Activated CD4-positive, alpha-beta memory T cell treated with anti-CD3 and anti-CD28 coated beads for 36 hours (primary cell): ENCODE results near the gene PIK3C2G. TPM values are rescaled to one million over a fixed set of nuclear protein-coding genes. Genes with fewer than 3 reads are reported as not detected.
"Not testable (repeated sequence)": the region's sequence is repeated elsewhere in the genome, so short reads cannot be mapped to it uniquely, and the experiment has no call there.

ENCODE experiments used
- CTCF ChIA-PET: fragments of 350-600 bp; sonication (Branson Sonifier 250); formaldehyde crosslinking; loops from one replicate; lab custom pipeline; 2021; ENCODE audit warnings: antibody characterized with exemption, inconsistent platforms; lab: Charles Lee
- POLR2A ChIA-PET: fragments of 350-600 bp; sonication (Branson Sonifier 250); formaldehyde crosslinking; loops from one replicate; lab custom pipeline; 2021; ENCODE audit warnings: antibody characterized with exemption; lab: Charles Lee
- DNase-seq: peaks from one replicate; pipeline ENCODE4 v3.0.0-alpha.2; 2020
- H3K27ac Mint-ChIP-seq: one replicate; pipeline ENCODE4 v1.8.0; 2021; ENCODE audit warnings: mixed read lengths
- H3K27me3 Mint-ChIP-seq: one replicate; pipeline ENCODE4 v1.8.0; 2021; ENCODE audit warnings: mixed read lengths
- H3K36me3 Mint-ChIP-seq: one replicate; pipeline ENCODE4 v1.8.0; 2021; ENCODE audit warnings: mixed read lengths
- H3K4me1 Mint-ChIP-seq: one replicate; pipeline ENCODE4 v1.8.0; 2021; ENCODE audit warnings: low read depth, mixed read lengths
- H3K4me3 Mint-ChIP-seq: one replicate; pipeline ENCODE4 v1.8.0; 2021; ENCODE audit warnings: mild to moderate bottlenecking, mixed read lengths
- H3K9me3 Mint-ChIP-seq: one replicate; pipeline ENCODE4 v1.8.0; 2021; ENCODE audit warnings: mixed read lengths
- intact Hi-C: fragments of 100-400 bp; cut with micrococcal nuclease; formaldehyde crosslinking; loops from one replicate; pipeline ENCODE4 v1.15.1; 2023
- total RNA-seq, 2 experiments: library from RNA; stranded (reverse); gene quantifications; one replicate each; pipeline ENCODE4 v1.2.3, GENCODE V29; 2021

Gene PIK3C2G
- total RNA-seq, 2 experiments from 2014 or later = not detected

DNA sequence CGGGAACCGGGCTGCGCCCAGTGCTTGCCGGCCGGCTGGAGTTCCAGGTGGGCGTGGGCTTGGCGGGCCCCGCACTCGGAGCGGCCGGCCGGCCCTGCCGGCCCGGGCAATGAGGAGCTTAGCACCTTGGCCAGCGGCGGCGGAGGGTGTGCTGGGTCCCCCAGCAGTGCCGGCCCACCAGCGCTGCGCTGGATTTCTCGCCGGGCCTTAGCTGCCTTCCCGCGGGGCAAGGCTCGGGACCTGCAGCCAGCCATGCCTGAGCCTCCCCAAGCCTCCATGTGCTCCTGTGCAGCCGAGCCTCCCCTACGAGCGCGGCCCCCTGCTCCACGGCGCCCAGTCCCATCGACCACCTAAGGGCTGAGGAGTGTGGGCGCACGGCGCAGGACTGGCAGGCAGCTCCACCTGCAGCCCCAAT lies 238.8 kb downstream of the PIK3C2G start:
- H3K4me1 Mint-ChIP-seq, H3K36me3 Mint-ChIP-seq, H3K27me3 Mint-ChIP-seq, H3K4me3 Mint-ChIP-seq, POLR2A ChIA-PET, H3K9me3 Mint-ChIP-seq, H3K27ac Mint-ChIP-seq, CTCF ChIA-PET, intact Hi-C loops, DNase-seq: not testable (repeated sequence)

DNA sequence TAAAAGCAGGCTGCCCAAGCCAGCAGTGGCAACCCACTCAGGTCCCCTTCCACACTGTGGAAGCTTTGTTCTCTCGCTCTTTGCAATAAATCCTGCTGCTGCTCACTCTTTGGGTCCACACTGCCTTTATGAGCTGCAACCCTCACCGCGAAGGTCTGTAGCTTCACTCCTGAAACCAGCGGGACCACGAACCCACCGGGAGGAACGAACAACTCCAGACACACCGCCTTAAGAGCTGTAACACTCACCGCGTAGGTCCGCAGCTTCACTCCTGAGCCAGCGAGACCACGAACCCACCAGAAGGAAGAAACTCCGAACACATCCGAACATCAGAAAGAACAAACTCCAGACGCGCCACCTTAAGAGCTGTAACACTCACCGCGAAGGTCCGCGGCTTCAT lies 239.4 kb downstream of the PIK3C2G start:
- H3K27ac Mint-ChIP-seq, CTCF ChIA-PET: not testable (repeated sequence)

DNA sequence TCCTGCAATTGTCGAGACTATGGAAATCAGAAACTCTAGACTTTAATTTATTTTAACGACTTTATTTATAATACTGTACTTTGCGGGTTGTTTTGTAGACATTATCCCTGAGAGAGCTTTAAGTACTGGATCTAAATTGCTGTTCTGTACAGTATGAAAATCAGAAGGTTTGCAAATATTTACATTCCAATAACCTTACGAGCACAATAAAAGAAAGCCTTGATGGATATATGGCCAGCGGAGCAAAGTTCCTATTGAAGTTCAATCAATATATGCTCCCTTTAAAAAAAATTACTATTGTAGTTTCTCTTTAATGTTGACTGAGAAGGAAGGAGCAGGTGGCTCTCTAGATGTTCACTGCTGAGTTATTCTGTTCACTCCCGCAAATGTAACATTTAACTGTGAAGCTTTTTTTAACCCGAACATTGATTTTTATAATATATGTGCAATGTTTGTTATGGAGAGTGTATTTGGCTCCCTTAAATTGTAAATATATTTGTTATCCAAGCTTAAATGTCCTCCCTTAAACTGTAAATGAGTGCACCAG lies 241.2 kb downstream of the PIK3C2G start:
- Mint-ChIP-seq H3K36me3 (no peaks in the 10 kb centered on the region), H3K4me3 (no peak overlapping the region), H3K27ac (no peak overlapping the region), H3K4me1 (no peaks in the 10 kb centered on the region), H3K9me3 (peaks cover 5% of the 10 kb centered on the region), H3K27me3 (no peaks in the 10 kb centered on the region)
- intact Hi-C loops = no loop called here
- CTCF ChIA-PET = no interaction called here
- no peak for DNase-seq
- POLR2A ChIA-PET = no interaction called here

More for the DNA sequence above, 239.4 kb downstream of the PIK3C2G start:
- H3K9me3 Mint-ChIP-seq, DNase-seq, POLR2A ChIA-PET, H3K27me3 Mint-ChIP-seq, intact Hi-C loops, H3K4me1 Mint-ChIP-seq, H3K36me3 Mint-ChIP-seq, H3K4me3 Mint-ChIP-seq: not testable (repeated sequence)

DNA sequence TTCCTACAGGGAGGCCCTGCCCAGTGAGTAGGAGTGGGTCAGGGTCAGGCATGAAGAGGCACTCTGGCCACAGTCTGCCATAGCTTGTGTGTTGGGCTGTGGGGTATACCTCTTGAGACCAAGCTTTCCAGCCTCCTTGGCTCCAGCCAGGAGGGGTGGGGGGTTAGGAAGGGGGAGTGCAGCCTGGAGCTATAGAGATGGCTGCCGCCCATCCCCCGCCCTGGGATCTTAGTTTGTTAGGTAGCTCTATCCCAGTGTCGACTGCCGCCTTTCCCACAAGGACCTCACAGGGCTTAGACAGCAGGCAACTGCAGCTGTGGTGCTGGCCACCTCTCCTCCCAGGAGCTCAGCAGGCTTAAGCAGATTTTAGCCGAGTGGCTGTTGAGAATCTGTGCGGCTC lies 260.1 kb downstream of the PIK3C2G start:
- no peak for DNase-seq
- ChIA-PET CTCF (no interaction called here), POLR2A (no interaction called here)
- Mint-ChIP-seq H3K27ac (no peak overlapping the region), H3K4me1 (no peaks in the 10 kb centered on the region), H3K27me3 (no peaks in the 10 kb centered on the region), H3K4me3 (no peak overlapping the region), H3K36me3 (no peaks in the 10 kb centered on the region), H3K9me3 (peaks cover 38% of the 10 kb centered on the region)
- intact Hi-C loops = no loop called here

DNA sequence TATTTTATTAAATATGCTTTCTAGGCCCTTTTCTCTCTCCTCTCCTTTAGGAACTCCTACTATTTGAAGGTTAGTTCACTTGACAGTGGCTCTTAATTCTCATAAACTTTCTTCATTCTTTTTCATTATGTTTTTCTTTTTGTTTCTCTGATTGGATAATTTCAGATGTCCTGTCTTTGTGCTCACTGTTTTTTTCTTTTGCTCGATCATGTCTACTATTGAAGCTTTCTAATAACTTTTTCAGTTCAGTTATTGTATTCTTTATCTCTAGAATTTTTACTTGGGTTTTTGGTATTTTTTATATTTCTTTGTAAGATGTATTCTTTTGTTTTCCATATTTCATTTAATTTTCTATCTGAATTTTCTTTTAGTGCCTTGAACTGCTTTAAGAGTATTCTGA lies 261.5 kb downstream of the PIK3C2G start:
- no peaks in the 10 kb centered on the region for H3K36me3 Mint-ChIP-seq
- ChIA-PET POLR2A (no interaction called here), CTCF (no interaction called here)
- no peaks in the 10 kb centered on the region for H3K4me1 Mint-ChIP-seq
- DNase-seq = no peak
- no peak overlapping the region for H3K27ac Mint-ChIP-seq
- H3K27me3 Mint-ChIP-seq = no peaks in the 10 kb centered on the region
- peaks cover 32% of the 10 kb centered on the region for H3K9me3 Mint-ChIP-seq
- intact Hi-C loops = no loop called here
- H3K4me3 Mint-ChIP-seq = no peak overlapping the region

DNA sequence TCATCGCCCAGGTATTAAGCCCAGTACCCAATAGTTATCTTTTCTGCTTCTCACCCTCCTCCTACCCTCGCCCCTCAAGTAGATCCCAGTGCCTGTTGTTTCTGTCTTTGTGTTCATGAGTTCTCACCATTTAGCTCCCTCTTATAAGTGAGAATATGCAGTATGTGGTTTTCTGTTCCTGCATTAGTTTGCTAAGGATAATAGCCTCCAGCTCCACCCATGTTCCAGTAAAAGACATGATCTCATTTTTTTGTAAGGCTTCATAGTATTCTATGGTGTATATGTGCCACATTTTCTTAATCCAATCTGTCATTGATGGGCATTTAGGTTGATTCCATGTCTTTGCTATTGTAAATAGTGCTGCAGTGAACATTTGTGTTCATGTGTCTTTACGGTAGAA lies 281.2 kb downstream of the PIK3C2G start:
- H3K4me3 Mint-ChIP-seq, DNase-seq, CTCF ChIA-PET, H3K36me3 Mint-ChIP-seq, H3K27me3 Mint-ChIP-seq, H3K4me1 Mint-ChIP-seq, POLR2A ChIA-PET, intact Hi-C loops, H3K27ac Mint-ChIP-seq, H3K9me3 Mint-ChIP-seq: not testable (repeated sequence)

DNA sequence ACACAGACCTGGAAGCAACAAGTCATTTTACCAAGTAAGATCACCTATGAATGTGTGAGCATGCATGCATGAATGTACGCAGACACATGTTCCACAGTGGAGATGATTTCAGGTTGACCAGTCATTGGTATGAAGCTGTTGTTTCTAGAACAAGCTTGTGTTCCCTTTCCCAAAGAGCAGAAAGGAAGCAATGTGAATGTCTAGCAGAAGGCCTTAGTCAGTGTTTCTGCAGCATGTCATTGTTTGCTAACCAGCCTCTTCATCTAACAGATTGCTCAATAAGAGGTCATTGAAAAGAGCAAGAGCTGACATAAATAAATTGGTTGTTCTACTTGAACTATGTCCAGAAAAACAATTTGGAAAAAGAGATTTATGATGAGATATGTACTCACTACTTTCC lies 285.1 kb downstream of the PIK3C2G start:
- intact Hi-C loops = no loop called here
- DNase-seq = no peak
- POLR2A ChIA-PET = no interaction called here
- no peak overlapping the region for H3K4me3 Mint-ChIP-seq
- H3K36me3 Mint-ChIP-seq = no peaks in the 10 kb centered on the region
- H3K27ac Mint-ChIP-seq = no peak overlapping the region
- H3K27me3 Mint-ChIP-seq = no peaks in the 10 kb centered on the region
- H3K4me1 Mint-ChIP-seq = no peaks in the 10 kb centered on the region
- H3K9me3 Mint-ChIP-seq = no peaks in the 10 kb centered on the region
- CTCF ChIA-PET = no interaction called here

DNA sequence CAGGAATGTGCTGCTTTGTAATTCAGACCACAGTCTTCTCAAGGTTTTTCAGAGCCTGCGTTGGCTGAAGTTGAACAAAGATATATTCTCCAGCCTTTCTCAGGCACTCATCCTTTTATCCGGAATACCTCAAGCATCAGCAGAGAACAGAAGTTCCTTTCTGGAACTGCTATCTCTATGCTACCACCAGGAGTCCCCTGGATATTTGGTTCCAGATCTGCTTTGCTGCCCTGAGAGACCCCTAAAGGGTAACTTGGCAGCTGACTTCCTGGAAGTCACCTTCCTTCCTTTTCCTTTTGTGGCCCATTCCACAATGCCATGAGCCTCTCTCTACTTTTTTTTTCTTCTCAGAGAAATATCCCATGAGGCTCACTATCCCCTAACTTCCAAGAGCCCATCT lies 288.3 kb downstream of the PIK3C2G start:
- H3K4me1 Mint-ChIP-seq = no peaks in the 10 kb centered on the region
- no peak for DNase-seq
- H3K27ac Mint-ChIP-seq = no peak overlapping the region
- POLR2A ChIA-PET = no interaction called here
- H3K36me3 Mint-ChIP-seq = no peaks in the 10 kb centered on the region
- no peaks in the 10 kb centered on the region for H3K9me3 Mint-ChIP-seq
- CTCF ChIA-PET = no interaction called here
- intact Hi-C loops = no loop called here
- H3K27me3 Mint-ChIP-seq = no peaks in the 10 kb centered on the region
- no peak overlapping the region for H3K4me3 Mint-ChIP-seq

DNA sequence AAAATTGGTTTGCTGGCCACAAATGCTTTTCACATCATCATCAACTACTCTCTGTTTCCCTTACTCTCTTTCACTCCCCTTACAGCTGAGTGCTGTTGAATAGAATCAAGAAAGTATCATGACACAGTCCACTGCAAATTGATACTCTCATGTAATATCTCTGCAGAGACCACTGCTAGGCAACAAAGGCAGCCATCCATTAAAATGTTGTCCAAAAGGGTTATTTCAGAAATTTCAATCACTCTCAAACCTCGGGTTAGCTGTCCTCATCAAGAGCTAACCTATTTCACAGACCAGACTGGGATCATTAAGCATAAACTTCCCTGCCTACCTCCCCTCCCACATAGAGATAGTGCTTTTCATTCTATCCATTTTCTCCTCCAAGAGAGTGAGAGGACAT lies 289.8 kb downstream of the PIK3C2G start:
- POLR2A ChIA-PET = no interaction called here
- no peaks in the 10 kb centered on the region for H3K27me3 Mint-ChIP-seq
- no peaks in the 10 kb centered on the region for H3K4me1 Mint-ChIP-seq
- CTCF ChIA-PET = no interaction called here
- no peak overlapping the region for H3K4me3 Mint-ChIP-seq
- intact Hi-C loops = no loop called here
- no peaks in the 10 kb centered on the region for H3K9me3 Mint-ChIP-seq
- no peak for DNase-seq
- no peak overlapping the region for H3K27ac Mint-ChIP-seq
- no peaks in the 10 kb centered on the region for H3K36me3 Mint-ChIP-seq

DNA sequence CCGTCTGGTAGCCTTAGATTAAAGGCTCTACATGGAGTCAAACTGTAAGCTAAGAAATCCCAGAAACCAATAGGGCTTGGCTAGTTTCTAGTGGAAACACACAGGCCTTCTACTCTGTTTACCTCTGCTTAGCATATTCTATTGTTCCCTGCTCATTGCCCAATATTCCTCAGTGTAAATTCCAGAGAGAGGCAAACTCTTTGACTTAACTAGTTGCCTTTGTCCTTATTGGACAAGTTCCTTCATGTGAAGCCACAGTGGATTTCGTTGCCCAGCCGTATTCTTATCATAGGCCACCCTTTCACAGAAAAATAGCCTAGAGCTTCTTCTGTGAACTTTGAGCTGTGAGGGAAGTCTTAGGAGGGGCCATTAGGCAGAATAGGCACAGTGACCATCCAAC lies 290.4 kb downstream of the PIK3C2G start:
- POLR2A ChIA-PET = no interaction called here
- Mint-ChIP-seq H3K27ac (no peak overlapping the region), H3K4me3 (no peak overlapping the region), H3K36me3 (no peaks in the 10 kb centered on the region), H3K4me1 (no peaks in the 10 kb centered on the region), H3K27me3 (no peaks in the 10 kb centered on the region), H3K9me3 (no peaks in the 10 kb centered on the region)
- CTCF ChIA-PET = no interaction called here
- DNase-seq = no peak
- intact Hi-C loops = no loop called here

DNA sequence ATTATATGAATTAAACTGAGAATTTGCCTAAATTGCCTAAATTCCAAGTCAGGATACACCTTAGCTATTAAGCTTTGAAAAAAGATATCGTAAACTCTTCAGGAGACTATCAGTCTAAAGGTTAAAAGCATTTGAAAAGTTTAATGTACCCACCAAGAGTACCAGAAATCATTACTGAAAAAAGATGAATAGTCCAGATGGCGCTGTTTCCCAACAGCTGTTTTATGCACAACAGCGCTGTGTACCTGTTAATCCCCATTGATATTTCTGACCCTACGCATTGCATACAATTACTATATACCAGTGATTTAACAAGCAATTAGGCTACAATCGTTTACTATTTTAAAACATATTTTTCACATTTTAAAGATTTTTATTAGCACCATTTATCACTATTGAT lies 291.5 kb downstream of the PIK3C2G start:
- POLR2A ChIA-PET = no interaction called here
- H3K36me3 Mint-ChIP-seq = no peaks in the 10 kb centered on the region
- intact Hi-C loops = no loop called here
- H3K27me3 Mint-ChIP-seq = no peaks in the 10 kb centered on the region
- H3K4me3 Mint-ChIP-seq = no peak overlapping the region
- H3K4me1 Mint-ChIP-seq = no peaks in the 10 kb centered on the region
- CTCF ChIA-PET = no interaction called here
- no peaks in the 10 kb centered on the region for H3K9me3 Mint-ChIP-seq
- no peak for DNase-seq
- no peak overlapping the region for H3K27ac Mint-ChIP-seq

DNA sequence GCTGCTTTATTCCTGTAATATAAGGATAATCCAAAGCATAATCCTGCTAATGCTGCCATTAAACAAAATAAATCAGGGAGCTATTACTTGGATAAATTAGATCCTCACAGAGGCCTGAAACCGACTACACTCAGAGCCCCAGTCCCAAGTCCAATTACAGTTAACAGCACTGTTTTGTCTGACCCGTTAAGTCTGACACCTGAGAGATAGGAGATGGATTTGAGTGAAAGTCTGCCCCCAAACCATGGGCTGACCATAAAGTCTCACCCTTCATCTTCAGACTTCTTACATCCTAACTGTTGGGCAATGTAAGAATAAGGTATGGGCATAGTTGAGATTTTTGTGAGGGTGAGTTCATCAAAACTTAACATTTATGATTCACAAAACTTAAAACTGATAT lies 294.8 kb downstream of the PIK3C2G start:
- peaks cover 2% of the 10 kb centered on the region for H3K9me3 Mint-ChIP-seq
- H3K27ac Mint-ChIP-seq = no peak overlapping the region
- H3K36me3 Mint-ChIP-seq = no peaks in the 10 kb centered on the region
- H3K4me1 Mint-ChIP-seq = no peaks in the 10 kb centered on the region
- intact Hi-C loops = no loop called here
- DNase-seq = no peak
- H3K27me3 Mint-ChIP-seq = no peaks in the 10 kb centered on the region
- POLR2A ChIA-PET = no interaction called here
- H3K4me3 Mint-ChIP-seq = no peak overlapping the region
- CTCF ChIA-PET = no interaction called here

DNA sequence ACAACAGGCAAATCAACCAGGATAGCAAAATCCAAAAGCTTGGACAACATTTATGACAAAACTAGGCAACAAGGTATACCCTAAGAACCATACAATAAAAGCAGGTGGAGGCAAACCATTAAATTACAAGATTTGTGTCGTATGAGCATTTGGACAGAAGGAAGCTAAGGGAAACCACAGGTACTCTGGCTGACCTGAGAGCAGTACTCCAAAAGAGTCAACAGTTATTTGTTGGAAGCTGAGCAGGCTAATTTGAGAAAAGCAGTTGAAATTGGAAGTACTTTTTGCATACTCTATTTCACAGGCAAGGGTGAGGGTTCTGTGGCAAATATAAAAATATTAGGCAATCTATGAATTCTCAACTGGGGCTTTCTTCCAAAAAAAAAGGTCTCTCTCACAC lies 297.9 kb downstream of the PIK3C2G start:
- H3K4me1 Mint-ChIP-seq = no peaks in the 10 kb centered on the region
- H3K9me3 Mint-ChIP-seq = peaks cover 2% of the 10 kb centered on the region
- POLR2A ChIA-PET = no interaction called here
- no peaks in the 10 kb centered on the region for H3K27me3 Mint-ChIP-seq
- no peak overlapping the region for H3K27ac Mint-ChIP-seq
- CTCF ChIA-PET = no interaction called here
- H3K36me3 Mint-ChIP-seq = no peaks in the 10 kb centered on the region
- H3K4me3 Mint-ChIP-seq = no peak overlapping the region
- no peak for DNase-seq
- intact Hi-C loops = no loop called here
